ENCODE measurements around the gene TBX5.
A peak's percentile ranks its signal among the peaks of the same experiment; 100 is the strongest.

Gene TBX5

GRCh38 chr12:114405519-114406271, at the start of gene TBX5:
Gene TBX5 (minus strand): TSS chr12:114406144. CDS start chr12:114403898, 2,246 bp downstream.
- Histone ChIP-seq H2AFZ (ENCODE audit: low read depth, low read length) (peak within 1 kb of the TSS; percentile 51), H3K36me3 (ENCODE audit: insufficient read depth, low read length) (no peaks in the 10 kb centered on the region), H3K9me3 (ENCODE audit: low read length) (no peaks in the 10 kb centered on the region), H3K4me3 (ENCODE audit: low read length) (no peak within 1 kb of the TSS), H3K4me1 (ENCODE audit: insufficient read depth, low read length) (no peaks in the 10 kb centered on the region), H3K27me3 (ENCODE audit: insufficient read depth, low read length) (peaks cover 100% of the 10 kb centered on the region)

DNA sequence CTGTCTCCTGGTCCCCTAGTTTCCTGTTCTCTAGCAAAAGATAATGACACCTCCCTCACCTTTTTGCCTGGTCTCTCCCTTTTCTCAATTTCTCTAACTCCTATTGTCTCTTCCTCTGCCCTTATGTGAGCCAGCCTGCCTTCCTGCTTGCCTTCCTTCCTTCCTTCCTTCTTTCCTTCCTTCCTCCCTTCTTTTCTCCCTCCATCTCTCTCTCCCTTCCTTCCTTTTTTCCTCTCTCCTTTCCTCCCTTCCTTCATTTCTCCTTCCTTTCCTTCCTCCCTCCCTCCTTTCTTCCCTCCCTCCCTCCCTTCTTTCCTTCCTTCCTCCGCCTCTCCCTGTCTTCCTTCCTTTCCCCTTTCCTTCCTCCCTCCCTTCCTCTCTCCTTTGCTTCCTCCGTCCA, 45.7 kb upstream of the TBX5 start:
- Histone ChIP-seq H3K27me3 (ENCODE audit: insufficient read depth, low read length) (peaks cover 51% of the 10 kb centered on the region), H3K9me3 (ENCODE audit: low read length) (no peaks in the 10 kb centered on the region), H3K36me3 (ENCODE audit: insufficient read depth, low read length) (no peaks in the 10 kb centered on the region), H3K4me3 (ENCODE audit: low read length) (no peak overlapping the region), H2AFZ (ENCODE audit: low read depth, low read length) (no peak overlapping the region), H3K4me1 (ENCODE audit: insufficient read depth, low read length) (no peaks in the 10 kb centered on the region)

GRCh38 chr12:114450515-114451300, 44.8 kb upstream of the TBX5 start:
- Histone ChIP-seq H3K27me3 (ENCODE audit: insufficient read depth, low read length) (peaks cover 60% of the 10 kb centered on the region), H2AFZ (ENCODE audit: low read depth, low read length) (no peak overlapping the region), H3K9me3 (ENCODE audit: low read length) (no peaks in the 10 kb centered on the region), H3K4me1 (ENCODE audit: insufficient read depth, low read length) (no peaks in the 10 kb centered on the region), H3K36me3 (ENCODE audit: insufficient read depth, low read length) (no peaks in the 10 kb centered on the region), H3K4me3 (ENCODE audit: low read length) (no peak overlapping the region)

GRCh38 chr12:114450019-114450418, 44.1 kb upstream of the TBX5 start:
- peaks cover 67% of the 10 kb centered on the region for H3K27me3 ChIP-seq (ENCODE audit: insufficient read depth, low read length)

DNA sequence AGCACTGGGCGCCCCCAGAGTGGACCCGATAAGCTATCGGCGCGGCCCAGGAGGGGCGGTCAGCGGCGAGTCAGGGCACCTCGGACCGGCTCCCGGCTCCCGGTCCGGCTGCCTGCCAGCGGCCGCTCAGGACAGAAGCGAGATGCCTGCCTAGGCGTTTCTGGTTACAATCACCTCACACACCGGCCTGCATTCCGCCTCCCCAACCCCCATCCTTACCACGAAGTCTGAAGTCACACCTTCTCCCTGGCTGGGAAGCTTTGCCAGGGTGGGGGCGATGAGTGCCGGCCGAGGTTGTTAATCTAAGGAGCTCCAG, 42.6 kb upstream of the TBX5 start:
- Histone ChIP-seq H3K36me3 (ENCODE audit: insufficient read depth, low read length) (no peaks in the 10 kb centered on the region), H2AFZ (ENCODE audit: low read depth, low read length) (no peak overlapping the region), H3K4me3 (ENCODE audit: low read length) (no peak overlapping the region), H3K9me3 (ENCODE audit: low read length) (no peaks in the 10 kb centered on the region), H3K27me3 (ENCODE audit: insufficient read depth, low read length) (peaks cover 82% of the 10 kb centered on the region), H3K4me1 (ENCODE audit: insufficient read depth, low read length) (no peaks in the 10 kb centered on the region)

More at GRCh38 chr12:114450019-114450418, 44.1 kb upstream of the TBX5 start:
- no peaks in the 10 kb centered on the region for H3K36me3 ChIP-seq (ENCODE audit: insufficient read depth, low read length)
- H3K9me3 ChIP-seq (ENCODE audit: low read length): no peaks in the 10 kb centered on the region
- no peaks in the 10 kb centered on the region for H3K4me1 ChIP-seq (ENCODE audit: insufficient read depth, low read length)
- H3K4me3 ChIP-seq (ENCODE audit: low read length): no peak overlapping the region
- H2AFZ ChIP-seq (ENCODE audit: low read depth, low read length): no peak overlapping the region

- H3K9me3 ChIP-seq (ENCODE audit: low read length): no peaks in the 10 kb centered on the region
- H3K36me3 ChIP-seq (ENCODE audit: insufficient read depth, low read length): no peaks in the 10 kb centered on the region
- no peak overlapping the region for H2AFZ ChIP-seq (ENCODE audit: low read depth, low read length)
- H3K4me3 ChIP-seq (ENCODE audit: low read length): no peak overlapping the region
- peaks cover 87% of the 10 kb centered on the region for H3K27me3 ChIP-seq (ENCODE audit: insufficient read depth, low read length)
- H3K4me1 ChIP-seq (ENCODE audit: insufficient read depth, low read length): no peaks in the 10 kb centered on the region
Measured at GRCh38 chr12:114447799-114448617, 42.1 kb upstream of the TBX5 start.

- Histone ChIP-seq H3K4me3 (ENCODE audit: low read length) (no peak overlapping the region), H3K36me3 (ENCODE audit: insufficient read depth, low read length) (no peaks in the 10 kb centered on the region), H3K27me3 (ENCODE audit: insufficient read depth, low read length) (peaks cover 95% of the 10 kb centered on the region), H3K4me1 (ENCODE audit: insufficient read depth, low read length) (no peaks in the 10 kb centered on the region), H3K9me3 (ENCODE audit: low read length) (no peaks in the 10 kb centered on the region), H2AFZ (ENCODE audit: low read depth, low read length) (no peak overlapping the region)
Measured at GRCh38 chr12:114447274-114447716, 41.4 kb upstream of the TBX5 start.

GRCh38 chr12:114445401-114446323, 39.7 kb upstream of the TBX5 start:
- H3K36me3 ChIP-seq (ENCODE audit: insufficient read depth, low read length): no peaks in the 10 kb centered on the region
- no peaks in the 10 kb centered on the region for H3K9me3 ChIP-seq (ENCODE audit: low read length)
- H3K4me1 ChIP-seq (ENCODE audit: insufficient read depth, low read length): no peaks in the 10 kb centered on the region
- H2AFZ ChIP-seq (ENCODE audit: low read depth, low read length): no peak overlapping the region
- H3K27me3 ChIP-seq (ENCODE audit: insufficient read depth, low read length): peaks cover 98% of the 10 kb centered on the region
- no peak overlapping the region for H3K4me3 ChIP-seq (ENCODE audit: low read length)

GRCh38 chr12:114444422-114445279, 38.7 kb upstream of the TBX5 start:
- Histone ChIP-seq H3K36me3 (ENCODE audit: insufficient read depth, low read length) (no peaks in the 10 kb centered on the region), H3K27me3 (ENCODE audit: insufficient read depth, low read length) (peaks cover 99% of the 10 kb centered on the region), H3K4me1 (ENCODE audit: insufficient read depth, low read length) (no peaks in the 10 kb centered on the region), H3K4me3 (ENCODE audit: low read length) (no peak overlapping the region), H3K9me3 (ENCODE audit: low read length) (no peaks in the 10 kb centered on the region), H2AFZ (ENCODE audit: low read depth, low read length) (no peak overlapping the region)

GRCh38 chr12:114443607-114444421, 37.9 kb upstream of the TBX5 start:
- Histone ChIP-seq H3K9me3 (ENCODE audit: low read length) (no peaks in the 10 kb centered on the region), H3K4me3 (ENCODE audit: low read length) (no peak overlapping the region), H3K36me3 (ENCODE audit: insufficient read depth, low read length) (no peaks in the 10 kb centered on the region), H3K27me3 (ENCODE audit: insufficient read depth, low read length) (peaks cover 98% of the 10 kb centered on the region), H2AFZ (ENCODE audit: low read depth, low read length) (no peak overlapping the region), H3K4me1 (ENCODE audit: insufficient read depth, low read length) (no peaks in the 10 kb centered on the region)

GRCh38 chr12:114442578-114442977, 36.6 kb upstream of the TBX5 start:
- Histone ChIP-seq H3K4me3 (ENCODE audit: low read length) (no peak overlapping the region), H3K36me3 (ENCODE audit: insufficient read depth, low read length) (no peaks in the 10 kb centered on the region), H3K9me3 (ENCODE audit: low read length) (no peaks in the 10 kb centered on the region), H2AFZ (ENCODE audit: low read depth, low read length) (no peak overlapping the region), H3K27me3 (ENCODE audit: insufficient read depth, low read length) (peaks cover 99% of the 10 kb centered on the region), H3K4me1 (ENCODE audit: insufficient read depth, low read length) (no peaks in the 10 kb centered on the region)

Data from neuron (in vitro differentiated cells).